H9 (cell line): ENCODE data around the gene GLOD4. TPM values are rescaled to one million over a fixed set of nuclear protein-coding genes. Genes with fewer than 3 reads are reported as not detected.

ENCODE experiments used
- DNase-seq: peaks from one replicate; pipeline ENCODE4 v3.0.0-alpha.2; 2017
- H2AFZ ChIP-seq: one replicate; pipeline ENCODE4 v1.6.1; 2013; ENCODE audit warnings: mild to moderate bottlenecking, low read length, control low read depth, moderate library complexity
- H2AK5ac ChIP-seq: 2 replicates; pipeline ENCODE4 v1.6.1; 2013; ENCODE audit warnings: low read length, control low read depth, mixed read lengths; ENCODE audit not compliant: insufficient read length
- H2BK120ac ChIP-seq: one replicate; pipeline ENCODE4 v1.6.1; 2013; ENCODE audit warnings: low read depth, mild to moderate bottlenecking, low read length, control low read depth, inconsistent platforms; ENCODE audit not compliant: poor library complexity, severe bottlenecking
- H2BK12ac ChIP-seq: 2 replicates; pipeline ENCODE4 v1.6.1; 2013; ENCODE audit warnings: low read length, control low read depth, mixed read lengths, low read depth; ENCODE audit not compliant: insufficient read length
- H2BK15ac ChIP-seq: 2 replicates; pipeline ENCODE4 v1.6.1; 2013; ENCODE audit warnings: low read depth, low read length, control low read depth
- H2BK20ac ChIP-seq: one replicate; pipeline ENCODE4 v1.6.1; 2013; ENCODE audit warnings: low read depth, mild to moderate bottlenecking, low read length, control low read depth, inconsistent platforms; ENCODE audit not compliant: poor library complexity, severe bottlenecking
- H2BK5ac ChIP-seq: 2 replicates; pipeline ENCODE4 v1.6.1; 2013; ENCODE audit warnings: low read length, control low read depth, mixed read lengths; ENCODE audit not compliant: insufficient read length
- H3K14ac ChIP-seq: 2 replicates; pipeline ENCODE4 v1.6.1; 2013; ENCODE audit warnings: low read length, control low read depth; ENCODE audit not compliant: insufficient read depth
- H3K18ac ChIP-seq: 2 replicates; pipeline ENCODE4 v1.6.1; 2013; ENCODE audit warnings: low read depth, mild to moderate bottlenecking, mixed read lengths, low read length, control low read depth; ENCODE audit not compliant: insufficient read length
- H3K23ac ChIP-seq: 2 replicates; pipeline ENCODE4 v1.6.1; 2013; ENCODE audit warnings: low read length, control low read depth, mixed read lengths, low read depth; ENCODE audit not compliant: insufficient read length
- H3K23me2 ChIP-seq: 2 replicates; pipeline ENCODE4 v1.6.1; 2013; ENCODE audit warnings: low read depth, mild to moderate bottlenecking, mixed read lengths, low read length, control low read depth; ENCODE audit not compliant: insufficient read length, poor library complexity, severe bottlenecking
- H3K27ac ChIP-seq: 2 replicates; pipeline ENCODE4 v1.5.1; 2013; ENCODE audit warnings: low read length, control low read depth, mixed read lengths, low read depth; ENCODE audit not compliant: insufficient read length
- H3K27me3 ChIP-seq: 2 replicates; pipeline ENCODE4 v1.6.1; 2013; ENCODE audit warnings: low read length, control low read depth, inconsistent platforms; ENCODE audit not compliant: insufficient read depth
- H3K4ac ChIP-seq: 2 replicates; pipeline ENCODE4 v1.6.1; 2013; ENCODE audit warnings: low read depth, mild to moderate bottlenecking, control low read depth, inconsistent platforms, low read length, moderate library complexity
- H3K4me1 ChIP-seq: 2 replicates; pipeline ENCODE4 v1.6.1; 2013; ENCODE audit warnings: low read length, control low read depth, inconsistent platforms; ENCODE audit not compliant: insufficient read depth
- H3K4me2 ChIP-seq: 2 replicates; pipeline ENCODE4 v1.6.1; 2013; ENCODE audit warnings: low read length, control low read depth, mixed read lengths; ENCODE audit not compliant: insufficient read length, insufficient read depth
- H3K56ac ChIP-seq: 2 replicates; pipeline ENCODE4 v1.6.1; 2013; ENCODE audit warnings: low read depth, mild to moderate bottlenecking, mixed read lengths, low read length, control low read depth; ENCODE audit not compliant: insufficient read length
- H3K79me1 ChIP-seq: 2 replicates; pipeline ENCODE4 v1.6.1; 2013; ENCODE audit warnings: low read depth, mild to moderate bottlenecking, moderate library complexity, low read length, control low read depth, inconsistent platforms; ENCODE audit not compliant: insufficient read depth, poor library complexity, severe bottlenecking
- H3K79me2 ChIP-seq: 2 replicates; pipeline ENCODE4 v1.6.1; 2013; ENCODE audit warnings: low read length, control low read depth, inconsistent platforms; ENCODE audit not compliant: insufficient read depth
- H3K9ac ChIP-seq: 2 replicates; pipeline ENCODE4 v1.6.1; 2013; ENCODE audit warnings: low read length, control low read depth, mixed read lengths; ENCODE audit not compliant: insufficient read length; ENCODE audit errors: extremely low read depth
- H3K9me3 ChIP-seq: one replicate; pipeline ENCODE4 v1.6.1; 2013; ENCODE audit warnings: low read depth, low read length, inconsistent platforms; ENCODE audit not compliant: control insufficient read depth
- H3T11ph ChIP-seq: one replicate; pipeline ENCODE4 v1.6.1; 2013; ENCODE audit warnings: mild to moderate bottlenecking, low read length, control low read depth, inconsistent platforms
- H4K20me1 ChIP-seq: one replicate; pipeline ENCODE4 v1.6.1; 2013; ENCODE audit not compliant: control insufficient read depth, insufficient read length, insufficient read depth
- H4K5ac ChIP-seq: 2 replicates; pipeline ENCODE4 v1.6.1; 2013; ENCODE audit warnings: low read depth, mild to moderate bottlenecking, mixed read lengths, low read length, control low read depth; ENCODE audit not compliant: insufficient read length
- H4K8ac ChIP-seq: replicated peaks from 2 replicates; pipeline ENCODE4 v1.6.1; 2013; ENCODE audit warnings: low read length, control low read depth, mixed read lengths, low read depth; ENCODE audit not compliant: insufficient read length
- H4K91ac ChIP-seq: 2 replicates; pipeline ENCODE4 v1.6.1; 2013; ENCODE audit warnings: low read depth, mild to moderate bottlenecking, moderate library complexity, mixed read lengths, low read length, control low read depth; ENCODE audit not compliant: insufficient read length
- H3K27ac Mint-ChIP-seq, 3 experiments: 2 replicates in 2 of 3; 3 replicates in 1 of 3; pipeline ENCODE4 v1.8.0; 2020 to 2021; ENCODE audit warnings: mixed read lengths in 3 of 3, mild to moderate bottlenecking in 1 of 3, moderate library complexity in 1 of 3
- H3K27me3 Mint-ChIP-seq: 2 replicates; pipeline ENCODE4 v1.8.0; 2021; ENCODE audit warnings: low read depth, mild to moderate bottlenecking, moderate library complexity, mixed read lengths
- H3K36me3 Mint-ChIP-seq, 3 experiments: 2 replicates in 2 of 3; 3 replicates in 1 of 3; pipeline ENCODE4 v1.8.0; 2020 to 2021; ENCODE audit warnings: low read depth in 3 of 3, mixed read lengths in 3 of 3; ENCODE audit not compliant: insufficient read depth in 1 of 3
- H3K4me1 Mint-ChIP-seq, 2 experiments: 2 replicates each; pipeline ENCODE4 v1.8.0; 2020; ENCODE audit warnings: mixed read lengths in 2 of 2
- H3K4me3 Mint-ChIP-seq, 2 experiments: 2 replicates in 1 of 2; 3 replicates in 1 of 2; pipeline ENCODE4 v1.8.0; 2020 to 2021; ENCODE audit warnings: mild to moderate bottlenecking in 2 of 2, mixed read lengths in 2 of 2, moderate library complexity in 1 of 2
- H3K9me3 Mint-ChIP-seq, 2 experiments: 2 replicates in 1 of 2; 3 replicates in 1 of 2; pipeline ENCODE4 v1.8.0; 2020; ENCODE audit warnings: mild to moderate bottlenecking in 2 of 2, mixed read lengths in 2 of 2, moderate library complexity in 1 of 2
- CTCF ChIP-seq: fragments of 200-600 bp; sonication (generic); conservative IDR thresholded peaks from 3 replicates; pipeline ENCODE4 v1.8.0; 2021; ENCODE audit warnings: antibody characterized with exemption, mild to moderate bottlenecking
- WGBS: extraction: QIAGEN DNeasy Blood & Tissue Kit; methylation state at CpG from one replicate; pipeline ENCODE4 v1.1.7; 2013; ENCODE audit warnings: missing lambda C conversion rate, low lambda C conversion rate, mixed read lengths; ENCODE audit not compliant: insufficient read length; ENCODE audit errors: extremely low coverage; 5-methylcytosine and 5-hydroxymethylcytosine counted together
- total RNA-seq: library from RNA; stranded (reverse); gene quantifications from 2 replicates; pipeline ENCODE4 v1.2.1, GENCODE V29; 2021

Gene GLOD4
- total RNA-seq, 1 experiment from 2014 or later, result 106 TPM

GRCh38 chr17:732067-732901, 49.8 kb downstream of the GLOD4 start, which contains the start of gene TLCD3A:
Gene TLCD3A (plus strand): TSS chr17:732596. CDS start chr17:732648, 52 bp downstream.
- Mint-ChIP-seq H3K27me3 (peaks cover 7% of the 10 kb centered on the region), H3K36me3 (peaks cover 21 to 38% (median 30%) of the 10 kb centered on the region in 3 experiments), H3K9me3 (no peaks in the 10 kb centered on the region), H3K27ac (peak within 1 kb of the TSS in 2 of 3 experiments; percentile 22 to 52; a peak in 3 of 7 replicates), H3K4me1 (peaks cover 8 to 23% of the 10 kb centered on the region in 2 experiments), H3K4me3 (peak within 1 kb of the TSS; percentile 89 to 94)
- WGBS, result no CpG with 5 or more reads among the region's 126 CpGs
- Histone ChIP-seq H2AFZ (no peak within 1 kb of the TSS), H3K4me1 (no peaks in the 10 kb centered on the region), H2BK5ac (no peak within 1 kb of the TSS), H2BK20ac (no peak within 1 kb of the TSS), H4K5ac (no peak within 1 kb of the TSS), H3K4me2 (peak within 1 kb of the TSS; percentile 87), H3K23me2 (peaks cover 6% of the 10 kb centered on the region), H3K23ac (no peak within 1 kb of the TSS), H3K79me1 (no peaks in the 10 kb centered on the region), H4K20me1 (no peaks in the 10 kb centered on the region), H3K9ac (peak within 1 kb of the TSS; percentile 57), H3K18ac (peak within 1 kb of the TSS; percentile 82), H3K79me2 (no peaks in the 10 kb centered on the region), H2AK5ac (no peak within 1 kb of the TSS), H2BK120ac (no peak within 1 kb of the TSS), H3K9me3 (no peaks in the 10 kb centered on the region), H4K91ac (no peak within 1 kb of the TSS), H4K8ac (no peak within 1 kb of the TSS), H3K27me3 (no peaks in the 10 kb centered on the region), H3K27ac (no peak within 1 kb of the TSS), H3K4ac (no peak within 1 kb of the TSS), H2BK15ac (no peak within 1 kb of the TSS; the same call in 1 of the 2 replicates), H3T11ph (no peak within 1 kb of the TSS), H3K14ac (peak within 1 kb of the TSS; percentile 73), H2BK12ac (no peak within 1 kb of the TSS), H3K56ac (no peak within 1 kb of the TSS)
- peak; percentile 67 for DNase-seq
- no peak for TF ChIP-seq CTCF
